HEK293 (cell line): ENCODE results near the gene ATRNL1.

Source experiments
- CTCF ChIA-PET: fragments of 350-600 bp; formaldehyde crosslinking; extraction: SDS; loops from one replicate; lab custom pipeline; 2021; ENCODE audit warnings: antibody characterized with exemption; lab: Yijun Ruan, JAX
- POLR2A ChIA-PET: fragments of 300-600 bp; formaldehyde crosslinking; extraction: SDS; loops from one replicate; lab custom pipeline; 2020; ENCODE audit warnings: antibody characterized with exemption, inconsistent platforms; lab: Yijun Ruan, JAX
- H3K27ac ChIP-seq: fragments of 200-500 bp; sonication (Bioruptor generic); 2 replicates; pipeline ENCODE4 v1.5.1; 2014; ENCODE audit warnings: low read depth, low read length, control low read depth, inconsistent platforms; ENCODE audit errors: extremely low read depth
- H3K36me3 ChIP-seq, 2 experiments: fragments of 200-500 bp in 1 of 2; sonication (Bioruptor generic) in 1 of 2; 1 replicate in 1 of 2; 2 replicates in 1 of 2; pipeline ENCODE4 v1.5.1; 2014 to 2017; ENCODE audit warnings: inconsistent platforms in 2 of 2, low read length in 2 of 2; ENCODE audit not compliant: control insufficient read depth in 2 of 2, insufficient read depth in 1 of 2
- H3K4me1 ChIP-seq: fragments of 200-500 bp; sonication (Bioruptor generic); 2 replicates; pipeline ENCODE4 v1.5.1; 2014; ENCODE audit warnings: mild to moderate bottlenecking, low read length, inconsistent platforms; ENCODE audit not compliant: control insufficient read depth, insufficient read depth
- H3K4me3 ChIP-seq: 2 replicates; pipeline ENCODE4 v1.5.1; 2011; ENCODE audit warnings: low read depth, mild to moderate bottlenecking, control low read depth, low read length, moderate library complexity
- H3K9me3 ChIP-seq: fragments of 200-500 bp; sonication (Bioruptor generic); 2 replicates; pipeline ENCODE4 v1.5.1; 2014; ENCODE audit warnings: low read depth, low read length, inconsistent platforms; ENCODE audit not compliant: control insufficient read depth, insufficient read depth
- BCL11A ChIP-seq: fragments of 450-650 bp; formaldehyde crosslinking; IDR thresholded peaks from 2 replicates; pipeline ENCODE4 v1.5.1; 2016; ENCODE audit warnings: low read depth, missing biosample characterization, missing genetic modification characterization
- GLI4 ChIP-seq: fragments of 450-650 bp; formaldehyde crosslinking; IDR thresholded peaks from 2 replicates; pipeline ENCODE4 v1.5.1; 2016; ENCODE audit warnings: missing biosample characterization, missing genetic modification characterization
- HOXA7 ChIP-seq: sonication (generic); formaldehyde crosslinking; IDR thresholded peaks from 2 replicates; pipeline ENCODE4 v1.8.1; 2022; ENCODE audit warnings: missing genetic modification reagents, borderline replicate concordance
- IKZF3 ChIP-seq: fragments of 450-650 bp; IDR thresholded peaks from 2 replicates; pipeline ENCODE4 v1.5.0; 2018; ENCODE audit warnings: missing biosample characterization, mild to moderate bottlenecking, missing genetic modification characterization, moderate library complexity
- KLF1 ChIP-seq: fragments of 450-650 bp; formaldehyde crosslinking; IDR thresholded peaks from 2 replicates; pipeline ENCODE4 v1.5.1; 2016; ENCODE audit warnings: missing biosample characterization, missing genetic modification characterization
- KLF7 ChIP-seq: fragments of 450-650 bp; formaldehyde crosslinking; IDR thresholded peaks from 2 replicates; pipeline ENCODE4 v1.5.1; 2016; ENCODE audit warnings: missing biosample characterization, missing genetic modification characterization, borderline replicate concordance
- KLF8 ChIP-seq: fragments of 450-650 bp; formaldehyde crosslinking; IDR thresholded peaks from 2 replicates; pipeline ENCODE4 v1.5.1; 2016; ENCODE audit warnings: missing biosample characterization, missing genetic modification characterization
- MZF1 ChIP-seq: fragments of 450-650 bp; formaldehyde crosslinking; IDR thresholded peaks from 2 replicates; pipeline ENCODE4 v1.5.1; 2017; ENCODE audit warnings: missing biosample characterization, missing genetic modification characterization, borderline replicate concordance
- SCRT1 ChIP-seq: fragments of 450-650 bp; formaldehyde crosslinking; IDR thresholded peaks from 2 replicates; pipeline ENCODE4 v1.5.1; 2016; ENCODE audit warnings: missing biosample characterization, missing genetic modification characterization, borderline replicate concordance
- SCRT2 ChIP-seq: fragments of 450-650 bp; formaldehyde crosslinking; IDR thresholded peaks from 2 replicates; pipeline ENCODE4 v1.5.1; 2016; ENCODE audit warnings: missing biosample characterization, missing genetic modification characterization
- SP3 ChIP-seq: fragments of 450-650 bp; formaldehyde crosslinking; IDR thresholded peaks from 2 replicates; pipeline ENCODE4 v1.5.1; 2016; ENCODE audit warnings: missing biosample characterization, missing genetic modification characterization
- SP7 ChIP-seq: fragments of 450-650 bp; formaldehyde crosslinking; IDR thresholded peaks from 2 replicates; pipeline ENCODE4 v1.5.1; 2016; ENCODE audit warnings: missing biosample characterization, missing genetic modification characterization
- ZBTB7A ChIP-seq: fragments of 450-650 bp; formaldehyde crosslinking; IDR thresholded peaks from 2 replicates; pipeline ENCODE4 v1.5.1; 2016; ENCODE audit warnings: low read depth, missing biosample characterization, missing genetic modification characterization
- ZIC2 ChIP-seq: fragments of 450-650 bp; formaldehyde crosslinking; IDR thresholded peaks from 2 replicates; pipeline ENCODE4 v1.5.1; 2016; ENCODE audit warnings: missing biosample characterization, missing genetic modification characterization
- ZNF114 ChIP-seq: fragments of 450-650 bp; formaldehyde crosslinking; IDR thresholded peaks from 2 replicates; pipeline ENCODE4 v1.5.0; 2017; ENCODE audit warnings: missing biosample characterization, missing genetic modification characterization
- ZNF133 ChIP-seq: fragments of 450-650 bp; formaldehyde crosslinking; IDR thresholded peaks from 2 replicates; pipeline ENCODE4 v1.5.1; 2016; ENCODE audit warnings: missing biosample characterization, missing genetic modification characterization
- ZNF140 ChIP-seq: fragments of 450-650 bp; formaldehyde crosslinking; IDR thresholded peaks from 2 replicates; pipeline ENCODE4 v1.5.1; 2016; ENCODE audit warnings: missing biosample characterization, missing genetic modification characterization
- ZNF146 ChIP-seq: fragments of 450-650 bp; formaldehyde crosslinking; IDR thresholded peaks from 2 replicates; pipeline ENCODE4 v1.5.1; 2016; ENCODE audit warnings: missing biosample characterization, missing genetic modification characterization
- ZNF157 ChIP-seq: fragments of 450-650 bp; formaldehyde crosslinking; IDR thresholded peaks from 2 replicates; pipeline ENCODE4 v1.5.1; 2016; ENCODE audit warnings: missing biosample characterization, missing genetic modification characterization
- ZNF184 ChIP-seq: fragments of 450-650 bp; IDR thresholded peaks from 2 replicates; pipeline ENCODE4 v1.5.1; 2018; ENCODE audit warnings: missing biosample characterization, mild to moderate bottlenecking, missing genetic modification characterization
- ZNF2 ChIP-seq: fragments of 450-650 bp; formaldehyde crosslinking; IDR thresholded peaks from 2 replicates; pipeline ENCODE4 v1.5.1; 2016; ENCODE audit warnings: missing biosample characterization, missing genetic modification characterization
- ZNF394 ChIP-seq: fragments of 450-650 bp; formaldehyde crosslinking; IDR thresholded peaks from 2 replicates; pipeline ENCODE4 v1.5.1; 2016; ENCODE audit warnings: missing biosample characterization, missing genetic modification characterization, mild to moderate bottlenecking, moderate library complexity, borderline replicate concordance
- ZNF423 ChIP-seq: fragments of 450-650 bp; formaldehyde crosslinking; IDR thresholded peaks from 2 replicates; pipeline ENCODE4 v1.5.1; 2016; ENCODE audit warnings: missing biosample characterization, missing genetic modification characterization
- ZNF518A ChIP-seq: fragments of 450-650 bp; formaldehyde crosslinking; conservative IDR thresholded peaks from 2 replicates; pipeline ENCODE4 v1.5.1; 2016; ENCODE audit warnings: low read depth, missing biosample characterization, missing genetic modification characterization
- ZNF521 ChIP-seq: fragments of 450-650 bp; formaldehyde crosslinking; IDR thresholded peaks from 2 replicates; pipeline ENCODE4 v1.5.1; 2017; ENCODE audit warnings: missing biosample characterization, mild to moderate bottlenecking, missing genetic modification characterization
- ZNF561 ChIP-seq: fragments of 450-650 bp; IDR thresholded peaks from 2 replicates; pipeline ENCODE4 v1.5.1; 2018; ENCODE audit warnings: missing biosample characterization, missing genetic modification characterization, borderline replicate concordance
- ZNF747 ChIP-seq: fragments of 450-650 bp; formaldehyde crosslinking; IDR thresholded peaks from 2 replicates; pipeline ENCODE4 v1.5.1; 2016; ENCODE audit warnings: missing biosample characterization, missing genetic modification characterization
- TF ChIP-seq, protein P1 (sequence below): fragments of 450-650 bp; formaldehyde crosslinking; IDR thresholded peaks from 2 replicates; pipeline ENCODE4 v1.5.1; 2016; ENCODE audit warnings: missing biosample characterization, missing genetic modification characterization, borderline replicate concordance

The ATRNL1 gene

DNA sequence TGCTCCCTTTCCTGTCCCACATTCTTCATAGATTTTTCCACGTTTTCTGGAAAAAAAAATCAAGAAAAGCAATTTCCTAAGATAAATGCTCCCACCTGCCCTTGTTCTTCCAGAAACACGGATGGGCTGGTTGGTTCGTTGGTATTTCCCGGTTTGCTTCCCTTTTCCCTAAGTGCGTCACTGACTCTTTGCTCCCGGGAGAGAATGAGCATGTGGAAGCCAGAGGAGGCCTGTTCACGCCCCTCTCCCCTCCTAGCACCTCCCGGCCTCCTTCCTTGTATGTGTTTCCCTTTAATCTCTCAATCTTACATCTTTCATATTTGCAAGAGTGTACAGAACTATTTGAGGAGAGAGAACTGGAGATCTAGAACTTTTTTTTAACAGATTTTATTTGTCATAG is 737.9 kb downstream of the ATRNL1 start:
- Histone ChIP-seq H3K9me3 (no peaks in the 10 kb centered on the region), H3K4me3 (no peak overlapping the region), H3K27ac (no peak overlapping the region), H3K4me1 (no peaks in the 10 kb centered on the region), H3K36me3 (no peaks in the 10 kb centered on the region)
- CTCF ChIA-PET, result interaction anchor here (2.8 kb wide), 1 partner anchor 457 kb away, joined by 14 read pairs; no protein-coding TSS in a partner anchor
- POLR2A ChIA-PET, result no interaction called here
- TF ChIP-seq KLF8 (no peak), ZBTB7A (tag by site-specific recombination) (no peak), SCRT1 (tag by site-specific recombination) (no peak), ZNF747 (tag by site-specific recombination) (no peak), ZNF518A (tag by site-specific recombination) (no peak), MZF1 (no peak), ZNF521 (no peak), SP7 (tag by site-specific recombination) (no peak), SCRT2 (no peak), BCL11A (tag by site-specific recombination) (no peak), ZNF561 (tag by site-specific recombination) (no peak), HOXA7 (CRISPR knock-in tag) (no peak)
- TF ChIP-seq, protein P1, sequence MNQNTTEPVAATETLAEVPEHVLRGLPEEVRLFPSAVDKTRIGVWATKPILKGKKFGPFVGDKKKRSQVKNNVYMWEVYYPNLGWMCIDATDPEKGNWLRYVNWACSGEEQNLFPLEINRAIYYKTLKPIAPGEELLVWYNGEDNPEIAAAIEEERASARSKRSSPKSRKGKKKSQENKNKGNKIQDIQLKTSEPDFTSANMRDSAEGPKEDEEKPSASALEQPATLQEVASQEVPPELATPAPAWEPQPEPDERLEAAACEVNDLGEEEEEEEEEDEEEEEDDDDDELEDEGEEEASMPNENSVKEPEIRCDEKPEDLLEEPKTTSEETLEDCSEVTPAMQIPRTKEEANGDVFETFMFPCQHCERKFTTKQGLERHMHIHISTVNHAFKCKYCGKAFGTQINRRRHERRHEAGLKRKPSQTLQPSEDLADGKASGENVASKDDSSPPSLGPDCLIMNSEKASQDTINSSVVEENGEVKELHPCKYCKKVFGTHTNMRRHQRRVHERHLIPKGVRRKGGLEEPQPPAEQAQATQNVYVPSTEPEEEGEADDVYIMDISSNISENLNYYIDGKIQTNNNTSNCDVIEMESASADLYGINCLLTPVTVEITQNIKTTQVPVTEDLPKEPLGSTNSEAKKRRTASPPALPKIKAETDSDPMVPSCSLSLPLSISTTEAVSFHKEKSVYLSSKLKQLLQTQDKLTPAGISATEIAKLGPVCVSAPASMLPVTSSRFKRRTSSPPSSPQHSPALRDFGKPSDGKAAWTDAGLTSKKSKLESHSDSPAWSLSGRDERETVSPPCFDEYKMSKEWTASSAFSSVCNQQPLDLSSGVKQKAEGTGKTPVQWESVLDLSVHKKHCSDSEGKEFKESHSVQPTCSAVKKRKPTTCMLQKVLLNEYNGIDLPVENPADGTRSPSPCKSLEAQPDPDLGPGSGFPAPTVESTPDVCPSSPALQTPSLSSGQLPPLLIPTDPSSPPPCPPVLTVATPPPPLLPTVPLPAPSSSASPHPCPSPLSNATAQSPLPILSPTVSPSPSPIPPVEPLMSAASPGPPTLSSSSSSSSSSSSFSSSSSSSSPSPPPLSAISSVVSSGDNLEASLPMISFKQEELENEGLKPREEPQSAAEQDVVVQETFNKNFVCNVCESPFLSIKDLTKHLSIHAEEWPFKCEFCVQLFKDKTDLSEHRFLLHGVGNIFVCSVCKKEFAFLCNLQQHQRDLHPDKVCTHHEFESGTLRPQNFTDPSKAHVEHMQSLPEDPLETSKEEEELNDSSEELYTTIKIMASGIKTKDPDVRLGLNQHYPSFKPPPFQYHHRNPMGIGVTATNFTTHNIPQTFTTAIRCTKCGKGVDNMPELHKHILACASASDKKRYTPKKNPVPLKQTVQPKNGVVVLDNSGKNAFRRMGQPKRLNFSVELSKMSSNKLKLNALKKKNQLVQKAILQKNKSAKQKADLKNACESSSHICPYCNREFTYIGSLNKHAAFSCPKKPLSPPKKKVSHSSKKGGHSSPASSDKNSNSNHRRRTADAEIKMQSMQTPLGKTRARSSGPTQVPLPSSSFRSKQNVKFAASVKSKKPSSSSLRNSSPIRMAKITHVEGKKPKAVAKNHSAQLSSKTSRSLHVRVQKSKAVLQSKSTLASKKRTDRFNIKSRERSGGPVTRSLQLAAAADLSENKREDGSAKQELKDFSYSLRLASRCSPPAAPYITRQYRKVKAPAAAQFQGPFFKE, result no peak

GRCh38 chr10:115833119-115833518 is 740.0 kb downstream of the ATRNL1 start:
- H3K36me3 ChIP-seq, result no peaks in the 10 kb centered on the region
- H3K4me1 ChIP-seq, result no peaks in the 10 kb centered on the region
- ChIA-PET CTCF (interaction anchor here (0.6 to 0.7 kb wide), 2 partner anchors 343 to 634 kb away, joined by 3 to 5 read pairs; no protein-coding TSS in a partner anchor), POLR2A (no interaction called here)
- H3K4me3 ChIP-seq, result no peak overlapping the region
- H3K9me3 ChIP-seq, result no peaks in the 10 kb centered on the region
- H3K27ac ChIP-seq, result no peak overlapping the region
- no peak for TF ChIP-seq KLF7
- no peak for TF ChIP-seq ZNF140 (tag by site-specific recombination)
- TF ChIP-seq ZNF184 (tag by site-specific recombination), result no peak
- TF ChIP-seq IKZF3, result no peak
- no peak for TF ChIP-seq ZNF146 (tag by site-specific recombination)
- TF ChIP-seq ZIC2 (tag by site-specific recombination), result no peak
- TF ChIP-seq ZNF114 (tag by site-specific recombination), result no peak
- no peak for TF ChIP-seq SP3
- no peak for TF ChIP-seq ZNF423 (tag by site-specific recombination)
- no peak for TF ChIP-seq ZNF394 (tag by site-specific recombination)
- TF ChIP-seq ZNF2 (tag by site-specific recombination), result no peak
- TF ChIP-seq ZBTB7A (tag by site-specific recombination), result no peak
- no peak for TF ChIP-seq KLF1 (tag by site-specific recombination)
- no peak for TF ChIP-seq ZNF157 (tag by site-specific recombination)
- TF ChIP-seq ZNF133 (tag by site-specific recombination), result no peak
- no peak for TF ChIP-seq GLI4 (tag by site-specific recombination)
